ENCODE results near the gene MLX.
"Not testable (repeated sequence)": the region's sequence is repeated elsewhere in the genome, so short reads cannot be mapped to it uniquely, and the experiment has no call there.

MLX gene

GRCh38 chr17:42537826-42538451 lies 29.0 kb upstream of the MLX start:
- Histone ChIP-seq H3K23ac (ENCODE audit: low read length) (no peak overlapping the region), H3K79me2 (ENCODE audit: control insufficient read depth, insufficient read depth, low read length, poor library complexity) (peaks cover 4% of the 10 kb centered on the region), H3K14ac (ENCODE audit: low read length) (no peak overlapping the region), H3K9ac (ENCODE audit: low read length) (no peak overlapping the region), H3K27me3 (ENCODE audit: insufficient read depth, low read length) (no peaks in the 10 kb centered on the region), H3K4me2 (ENCODE audit: low read length) (no peak overlapping the region), H3K79me1 (ENCODE audit: low read length) (peaks cover 14% of the 10 kb centered on the region), H3K18ac (ENCODE audit: low read length) (peak overlapping the region; percentile 33), H4K8ac (ENCODE audit: low read depth, low read length) (no peak overlapping the region), H3K4ac (ENCODE audit: low read depth, low read length) (no peak overlapping the region), H3K36me3 (ENCODE audit: control insufficient read depth in 1 of 2, insufficient read depth in 2 of 2, low read length in 2 of 2) (peaks cover 12 to 15% of the 10 kb centered on the region in 2 experiments), H2AK5ac (ENCODE audit: low read length) (no peak overlapping the region), H2BK5ac (ENCODE audit: low read depth, low read length, poor library complexity) (no peak overlapping the region), H3K9me3 (ENCODE audit: insufficient read depth, low read depth, low read length) (no peaks in the 10 kb centered on the region), H3K4me3 (ENCODE audit: low read depth, low read length) (no peak overlapping the region), H2BK12ac (ENCODE audit: low read length) (no peak overlapping the region), H2AFZ (ENCODE audit: insufficient read depth, low read length, poor library complexity) (no peak overlapping the region), H4K91ac (ENCODE audit: low read depth, low read length) (no peak overlapping the region), H3K4me1 (ENCODE audit: control insufficient read depth in 1 of 2, insufficient read depth in 2 of 2, low read length in 2 of 2) (peaks cover 14 to 21% of the 10 kb centered on the region in 2 experiments), H4K12ac (ENCODE audit: low read depth, low read length) (no peak overlapping the region), H3K27ac (ENCODE audit: low read depth, low read length) (no peak overlapping the region), H2BK120ac (ENCODE audit: insufficient read depth, low read length, poor library complexity) (no peak overlapping the region)
- whole genome bisulfite sequencing (ENCODE audit: extremely low coverage, insufficient coverage, insufficient read length): no CpG with 5 or more reads among the region's 5 CpGs
- no peak for DNase-seq

- no peak overlapping the region for H4K91ac ChIP-seq (ENCODE audit: low read depth, low read length)
- no peak overlapping the region for H2BK12ac ChIP-seq (ENCODE audit: low read length)
- H4K8ac ChIP-seq (ENCODE audit: low read depth, low read length): no peak overlapping the region
- H2AK5ac ChIP-seq (ENCODE audit: low read length): no peak overlapping the region
- H3K4me3 ChIP-seq (ENCODE audit: low read depth, low read length): no peak overlapping the region
- no peak for DNase-seq
- no peak overlapping the region for H2BK120ac ChIP-seq (ENCODE audit: insufficient read depth, low read length, poor library complexity)
- H3K9me3 ChIP-seq (ENCODE audit: insufficient read depth, low read depth, low read length): no peaks in the 10 kb centered on the region
- H3K79me2 ChIP-seq (ENCODE audit: control insufficient read depth, insufficient read depth, low read length, poor library complexity): peaks cover 4% of the 10 kb centered on the region
- H3K18ac ChIP-seq (ENCODE audit: low read length): peak overlapping the region; percentile 33
- no peak overlapping the region for H3K14ac ChIP-seq (ENCODE audit: low read length)
- H4K12ac ChIP-seq (ENCODE audit: low read depth, low read length): no peak overlapping the region
- H2AFZ ChIP-seq (ENCODE audit: insufficient read depth, low read length, poor library complexity): no peak overlapping the region
- H3K27ac ChIP-seq (ENCODE audit: low read depth, low read length): no peak overlapping the region
- H3K23ac ChIP-seq (ENCODE audit: low read length): no peak overlapping the region
- H3K79me1 ChIP-seq (ENCODE audit: low read length): peaks cover 14% of the 10 kb centered on the region
- no peak overlapping the region for H3K4me2 ChIP-seq (ENCODE audit: low read length)
- no peak overlapping the region for H2BK5ac ChIP-seq (ENCODE audit: low read depth, low read length, poor library complexity)
- no peak overlapping the region for H3K4ac ChIP-seq (ENCODE audit: low read depth, low read length)
- H3K27me3 ChIP-seq (ENCODE audit: insufficient read depth, low read length): no peaks in the 10 kb centered on the region
- H3K4me1 ChIP-seq (ENCODE audit: control insufficient read depth in 1 of 2, insufficient read depth in 2 of 2, low read length in 2 of 2): peaks cover 14 to 21% of the 10 kb centered on the region in 2 experiments
- peaks cover 17 to 20% of the 10 kb centered on the region in 2 experiments for H3K36me3 ChIP-seq (ENCODE audit: control insufficient read depth in 1 of 2, insufficient read depth in 2 of 2, low read length in 2 of 2)
- no peak overlapping the region for H3K9ac ChIP-seq (ENCODE audit: low read length)
- no CpG with 5 or more reads among the region's 14 CpGs for WGBS (ENCODE audit: extremely low coverage, insufficient coverage, insufficient read length)
Observed at GRCh38 chr17:42538482-42538881, 28.4 kb upstream of the MLX start.

GRCh38 chr17:42540558-42540957 lies 26.3 kb upstream of the MLX start:
- not testable (repeated sequence) for H2AFZ ChIP-seq (ENCODE audit: insufficient read depth, low read length, poor library complexity); H3K9ac ChIP-seq (ENCODE audit: low read length); H3K4me2 ChIP-seq (ENCODE audit: low read length); H3K27ac ChIP-seq (ENCODE audit: low read depth, low read length); H3K4ac ChIP-seq (ENCODE audit: low read depth, low read length); H3K18ac ChIP-seq (ENCODE audit: low read length); H2AK5ac ChIP-seq (ENCODE audit: low read length); H2BK12ac ChIP-seq (ENCODE audit: low read length); H3K79me2 ChIP-seq (ENCODE audit: control insufficient read depth, insufficient read depth, low read length, poor library complexity); H4K8ac ChIP-seq (ENCODE audit: low read depth, low read length); H2BK5ac ChIP-seq (ENCODE audit: low read depth, low read length, poor library complexity); H3K4me3 ChIP-seq (ENCODE audit: low read depth, low read length); H3K23ac ChIP-seq (ENCODE audit: low read length); H4K91ac ChIP-seq (ENCODE audit: low read depth, low read length); DNase-seq; H3K27me3 ChIP-seq (ENCODE audit: insufficient read depth, low read length); H3K9me3 ChIP-seq (ENCODE audit: insufficient read depth, low read depth, low read length); H4K12ac ChIP-seq (ENCODE audit: low read depth, low read length); H3K14ac ChIP-seq (ENCODE audit: low read length); H2BK120ac ChIP-seq (ENCODE audit: insufficient read depth, low read length, poor library complexity)
- H3K36me3 ChIP-seq (ENCODE audit: control insufficient read depth in 1 of 2, insufficient read depth in 2 of 2, low read length in 2 of 2): peaks cover 25 to 29% of the 10 kb centered on the region in 2 experiments
- H3K4me1 ChIP-seq (ENCODE audit: control insufficient read depth in 1 of 2, insufficient read depth in 2 of 2, low read length in 2 of 2): peaks cover 14 to 18% of the 10 kb centered on the region in 2 experiments
- peaks cover 14% of the 10 kb centered on the region for H3K79me1 ChIP-seq (ENCODE audit: low read length)
- no CpG with 5 or more reads among the region's 4 CpGs for WGBS (ENCODE audit: extremely low coverage, insufficient coverage, insufficient read length)

GRCh38 chr17:42541041-42541833 lies 25.7 kb upstream of the MLX start:
- H3K27ac ChIP-seq (ENCODE audit: low read depth, low read length): peak overlapping the region; percentile 35
- H3K4me3 ChIP-seq (ENCODE audit: low read depth, low read length): no peak overlapping the region
- H4K12ac ChIP-seq (ENCODE audit: low read depth, low read length): peak overlapping the region; percentile 37
- H3K14ac ChIP-seq (ENCODE audit: low read length): peak overlapping the region; percentile 10
- no peak overlapping the region for H2BK120ac ChIP-seq (ENCODE audit: insufficient read depth, low read length, poor library complexity)
- peaks cover 16 to 17% of the 10 kb centered on the region in 2 experiments for H3K4me1 ChIP-seq (ENCODE audit: control insufficient read depth in 1 of 2, insufficient read depth in 2 of 2, low read length in 2 of 2)
- no peak overlapping the region for H2BK5ac ChIP-seq (ENCODE audit: low read depth, low read length, poor library complexity)
- peak overlapping the region; percentile 41 for H4K8ac ChIP-seq (ENCODE audit: low read depth, low read length)
- peak in 1 of 2 donors; percentile 30 for DNase-seq
- no peak overlapping the region for H2AFZ ChIP-seq (ENCODE audit: insufficient read depth, low read length, poor library complexity)
- no peak overlapping the region for H3K9ac ChIP-seq (ENCODE audit: low read length)
- H3K23ac ChIP-seq (ENCODE audit: low read length): no peak overlapping the region
- H3K79me2 ChIP-seq (ENCODE audit: control insufficient read depth, insufficient read depth, low read length, poor library complexity): peaks cover 4% of the 10 kb centered on the region
- no peaks in the 10 kb centered on the region for H3K27me3 ChIP-seq (ENCODE audit: insufficient read depth, low read length)
- no peaks in the 10 kb centered on the region for H3K9me3 ChIP-seq (ENCODE audit: insufficient read depth, low read depth, low read length)
- H3K4ac ChIP-seq (ENCODE audit: low read depth, low read length): no peak overlapping the region
- H2BK12ac ChIP-seq (ENCODE audit: low read length): peak overlapping the region; percentile 66
- no peak overlapping the region for H3K4me2 ChIP-seq (ENCODE audit: low read length)
- H3K36me3 ChIP-seq (ENCODE audit: control insufficient read depth in 1 of 2, insufficient read depth in 2 of 2, low read length in 2 of 2): peaks cover 25 to 29% of the 10 kb centered on the region in 2 experiments
- H3K18ac ChIP-seq (ENCODE audit: low read length): peak overlapping the region; percentile 21
- H4K91ac ChIP-seq (ENCODE audit: low read depth, low read length): peak overlapping the region; percentile 53
- WGBS (ENCODE audit: extremely low coverage, insufficient coverage, insufficient read length): no CpG with 5 or more reads among the region's 17 CpGs
- H2AK5ac ChIP-seq (ENCODE audit: low read length): peak overlapping the region; percentile 7
- H3K79me1 ChIP-seq (ENCODE audit: low read length): peaks cover 10% of the 10 kb centered on the region

All from trophoblast cell (in vitro differentiated cells and primary cell).